ENCODE measurements around the gene ECHS1. TPM values are rescaled to one million over a fixed set of nuclear protein-coding genes. Genes with fewer than 3 reads are reported as not detected.

The ECHS1 gene
- total and polyA plus RNA-seq, 9 of the 15 experiments (the other 6 are each of a cell fraction or from before 2014, with no cell fraction given): 16.6 to 100 (median 68.1) TPM

DNA sequence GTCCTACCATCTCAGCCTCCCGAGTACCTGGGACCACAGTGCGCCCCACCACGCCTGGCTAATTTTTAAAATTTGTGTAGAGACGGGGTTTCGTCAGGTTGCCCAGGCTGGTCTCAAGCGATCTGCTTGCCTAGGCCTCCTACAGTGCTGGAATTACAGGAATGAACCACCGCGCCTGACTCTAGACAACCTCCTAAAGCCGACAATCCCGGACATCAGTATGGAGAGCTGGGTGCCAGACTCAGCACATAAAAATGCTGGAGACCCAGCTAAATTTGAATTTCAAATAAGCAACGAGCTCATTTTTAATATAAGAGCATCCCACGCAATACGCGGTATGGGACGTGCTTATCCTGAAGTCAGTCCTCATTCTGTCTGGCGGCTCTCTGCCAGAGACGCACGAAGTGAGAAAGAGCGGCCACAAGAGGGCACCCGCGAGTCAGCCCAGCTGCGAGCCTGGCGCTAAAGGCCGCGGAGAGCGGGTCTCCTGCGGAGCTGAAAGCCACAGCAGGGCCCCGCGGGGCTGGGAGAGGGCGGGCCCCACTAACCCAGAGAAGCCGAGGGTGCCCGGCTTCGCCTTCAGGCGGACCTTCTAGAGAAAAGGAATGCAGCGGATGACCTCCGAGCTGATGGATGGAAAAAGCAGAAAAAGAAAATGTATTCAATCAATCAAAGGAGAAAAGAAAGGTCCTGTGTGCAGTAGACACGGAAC is 43.5 kb downstream of the ECHS1 start (continued):
- TF ChIP-seq, protein P1, sequence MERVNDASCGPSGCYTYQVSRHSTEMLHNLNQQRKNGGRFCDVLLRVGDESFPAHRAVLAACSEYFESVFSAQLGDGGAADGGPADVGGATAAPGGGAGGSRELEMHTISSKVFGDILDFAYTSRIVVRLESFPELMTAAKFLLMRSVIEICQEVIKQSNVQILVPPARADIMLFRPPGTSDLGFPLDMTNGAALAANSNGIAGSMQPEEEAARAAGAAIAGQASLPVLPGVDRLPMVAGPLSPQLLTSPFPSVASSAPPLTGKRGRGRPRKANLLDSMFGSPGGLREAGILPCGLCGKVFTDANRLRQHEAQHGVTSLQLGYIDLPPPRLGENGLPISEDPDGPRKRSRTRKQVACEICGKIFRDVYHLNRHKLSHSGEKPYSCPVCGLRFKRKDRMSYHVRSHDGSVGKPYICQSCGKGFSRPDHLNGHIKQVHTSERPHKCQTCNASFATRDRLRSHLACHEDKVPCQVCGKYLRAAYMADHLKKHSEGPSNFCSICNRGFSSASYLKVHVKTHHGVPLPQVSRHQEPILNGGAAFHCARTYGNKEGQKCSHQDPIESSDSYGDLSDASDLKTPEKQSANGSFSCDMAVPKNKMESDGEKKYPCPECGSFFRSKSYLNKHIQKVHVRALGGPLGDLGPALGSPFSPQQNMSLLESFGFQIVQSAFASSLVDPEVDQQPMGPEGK (CRISPR knock-in tag; IDR thresholded peaks at IDR 0.05; ENCODE audit: borderline replicate concordance): no peak
- no peak for TF ChIP-seq RNF2 (IDR thresholded peaks at IDR 0.05)
- TF ChIP-seq PRMT5 (CRISPR knock-in tag; IDR thresholded peaks at IDR 0.05): no peak
- no peak for TF ChIP-seq TEAD4 (IDR thresholded peaks at IDR 0.05; ENCODE audit: low read length)
- no peak for TF ChIP-seq TEAD4 (CRISPR knock-in tag; IDR thresholded peaks at IDR 0.05; ENCODE audit: borderline replicate concordance)
- TF ChIP-seq SMC3 (conservative IDR thresholded peaks at IDR 0.05; ENCODE audit: insufficient read depth, low read depth, low read length): peak; percentile 58; the same call in 1 of the 2 replicates
